Loucy (cell line): Measurements from ENCODE around the gene RASGRP1.

ENCODE experiments used
- CTCF ChIP-seq: fragments of 200-600 bp; sonication (generic); conservative IDR thresholded peaks from 2 replicates; pipeline ENCODE4 v1.5.1; 2014; ENCODE audit warnings: mild to moderate bottlenecking, antibody characterized with exemption, low read length
- EZH2phosphoT487 ChIP-seq: fragments of 200-600 bp; IDR thresholded peaks from 2 replicates; pipeline ENCODE4 v1.6.1; 2018; ENCODE audit warnings: antibody characterized with exemption, mild to moderate bottlenecking, moderate library complexity, borderline replicate concordance

DNA sequence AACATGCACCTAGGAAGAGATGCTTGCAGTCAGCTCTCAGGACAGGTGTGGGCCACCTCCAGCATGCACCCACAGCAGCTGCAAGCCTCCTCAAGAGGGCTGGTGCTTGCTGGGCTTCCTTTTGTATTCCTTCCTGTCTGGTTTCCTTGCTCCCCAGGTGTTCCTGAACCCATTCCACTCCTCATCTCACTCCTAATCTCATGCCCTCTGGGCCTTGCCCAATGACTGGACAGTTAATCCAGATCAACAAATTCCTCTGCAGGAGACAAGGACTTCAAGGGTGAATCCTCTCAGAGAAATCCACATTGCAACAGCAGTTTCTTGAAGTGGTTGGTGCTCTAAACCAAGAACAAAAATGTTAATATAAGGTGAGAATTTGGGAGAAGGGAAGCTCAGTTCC lies 30.7 kb downstream of the RASGRP1 start:
- TF ChIP-seq CTCF: no peak
- TF ChIP-seq EZH2phosphoT487: no peak
